AG04450 (cell line): Measurements from ENCODE around the gene ZP2. TPM values are rescaled to one million over a fixed set of nuclear protein-coding genes. Genes with fewer than 3 reads are reported as not detected.

Experiments
- CTCF ChIA-PET: fragments of 300-600, 350-600 bp; formaldehyde crosslinking; extraction: SDS; loops from one replicate; lab custom pipeline; 2022; ENCODE audit warnings: antibody characterized with exemption, inconsistent platforms; lab: Charles Lee
- POLR2A ChIA-PET: fragments of 350-600 bp; formaldehyde crosslinking; extraction: SDS; loops from one replicate; lab custom pipeline; 2021; ENCODE audit warnings: antibody characterized with exemption, inconsistent platforms; lab: Yijun Ruan, JAX
- DNase-seq: peaks from one replicate; pipeline ENCODE4 v3.0.0-alpha.2; 2011; ENCODE audit warnings: low read depth, low spot score
- H3K27ac ChIP-seq: one replicate; pipeline ENCODE4 v1.5.1; 2012; ENCODE audit warnings: low read depth, low read length, control low read depth
- H3K27me3 ChIP-seq: one replicate; pipeline ENCODE4 v1.6.0; 2012; ENCODE audit warnings: low read length; ENCODE audit not compliant: control insufficient read depth, insufficient read depth
- H3K4me3 ChIP-seq: 2 replicates; pipeline ENCODE4 v1.5.1; 2011; ENCODE audit warnings: mild to moderate bottlenecking, low read depth, low read length, control low read depth
- H3K9me3 ChIP-seq: 2 replicates; pipeline ENCODE4 v1.5.1; 2012; ENCODE audit warnings: low read length; ENCODE audit not compliant: control insufficient read depth, insufficient read depth
- polyA plus RNA-seq: library from polyadenylated mRNA; depleted of rRNA; stranded (reverse); fragments of >200 nt; gene quantifications from 2 replicates; pipeline ENCODE4 v1.2.3, GENCODE V29; 2011
- TF ChIP-seq, protein P1 (sequence below): IDR thresholded peaks from 2 replicates; pipeline ENCODE4 v1.5.1; 2011; ENCODE audit warnings: low read depth, low read length, control low read depth, inconsistent platforms

Gene ZP2
- polyA plus RNA-seq, 1 experiment, result not detected

DNA sequence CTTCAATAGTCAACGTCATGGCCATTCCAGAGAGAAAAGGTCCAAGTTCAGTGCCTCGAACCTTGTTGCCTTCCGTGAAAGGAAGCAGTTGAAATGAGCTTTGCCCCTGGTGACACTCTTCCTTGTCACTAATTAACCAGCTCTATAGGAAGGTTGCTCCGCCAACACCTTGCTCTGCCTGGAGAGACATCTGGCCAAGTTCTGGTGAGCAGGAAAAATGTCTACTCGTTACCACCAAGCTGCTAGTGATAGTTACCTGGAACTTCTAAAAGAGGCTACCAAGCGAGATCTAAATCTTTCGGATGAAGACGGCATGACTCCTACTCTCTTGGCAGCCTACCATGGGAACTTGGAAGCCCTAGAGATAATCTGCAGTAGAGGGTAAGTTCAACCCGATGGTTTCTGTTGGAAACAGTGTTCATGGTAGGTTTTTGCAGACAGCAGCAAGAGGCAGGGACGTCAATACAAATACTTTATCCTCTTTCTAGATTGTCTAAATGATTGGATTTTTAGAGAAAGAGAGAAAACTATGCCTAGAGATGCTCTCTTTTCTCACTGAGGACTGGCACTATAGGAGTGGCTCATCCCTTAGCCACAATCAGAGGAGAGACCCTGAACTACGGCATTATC is 22.3 kb upstream of the ZP2 start, which contains the start of gene ANKS4B:
Gene ANKS4B, plus strand, starts transcription at position 179 of the 630 bp plus-strand sequence. Its CDS starts 39 bp downstream, at position 218.
- CTCF ChIA-PET, result no interaction called here
- no peak within 1 kb of the TSS for H3K4me3 ChIP-seq
- TF ChIP-seq, protein P1, sequence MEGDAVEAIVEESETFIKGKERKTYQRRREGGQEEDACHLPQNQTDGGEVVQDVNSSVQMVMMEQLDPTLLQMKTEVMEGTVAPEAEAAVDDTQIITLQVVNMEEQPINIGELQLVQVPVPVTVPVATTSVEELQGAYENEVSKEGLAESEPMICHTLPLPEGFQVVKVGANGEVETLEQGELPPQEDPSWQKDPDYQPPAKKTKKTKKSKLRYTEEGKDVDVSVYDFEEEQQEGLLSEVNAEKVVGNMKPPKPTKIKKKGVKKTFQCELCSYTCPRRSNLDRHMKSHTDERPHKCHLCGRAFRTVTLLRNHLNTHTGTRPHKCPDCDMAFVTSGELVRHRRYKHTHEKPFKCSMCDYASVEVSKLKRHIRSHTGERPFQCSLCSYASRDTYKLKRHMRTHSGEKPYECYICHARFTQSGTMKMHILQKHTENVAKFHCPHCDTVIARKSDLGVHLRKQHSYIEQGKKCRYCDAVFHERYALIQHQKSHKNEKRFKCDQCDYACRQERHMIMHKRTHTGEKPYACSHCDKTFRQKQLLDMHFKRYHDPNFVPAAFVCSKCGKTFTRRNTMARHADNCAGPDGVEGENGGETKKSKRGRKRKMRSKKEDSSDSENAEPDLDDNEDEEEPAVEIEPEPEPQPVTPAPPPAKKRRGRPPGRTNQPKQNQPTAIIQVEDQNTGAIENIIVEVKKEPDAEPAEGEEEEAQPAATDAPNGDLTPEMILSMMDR, result no peak
- DNase-seq, result no peak
- POLR2A ChIA-PET, result no interaction called here
- peaks cover 17% of the 10 kb centered on the region for H3K27me3 ChIP-seq
- no peaks in the 10 kb centered on the region for H3K9me3 ChIP-seq
- H3K27ac ChIP-seq, result no peak within 1 kb of the TSS

DNA sequence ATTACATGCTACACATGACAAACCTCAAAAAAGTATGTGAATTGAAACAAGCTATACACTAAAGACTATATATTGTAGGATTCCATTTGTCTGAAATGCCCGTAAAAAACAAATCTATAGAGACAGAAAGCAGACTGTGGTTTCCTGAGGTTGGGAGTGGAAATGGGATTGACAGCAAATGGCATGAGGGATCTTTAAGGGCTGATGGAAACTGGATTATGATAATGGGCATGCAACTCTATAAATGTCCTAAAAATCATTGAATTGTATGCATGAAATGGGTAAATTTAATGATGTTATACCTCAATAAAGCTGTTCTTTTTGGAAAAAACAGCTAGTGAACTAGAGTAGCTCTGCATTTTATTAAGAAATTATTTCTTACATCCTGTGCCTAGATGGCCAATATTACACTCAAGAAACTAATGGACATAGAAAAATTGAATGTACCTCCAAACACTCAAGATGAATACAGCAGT is 21.7 kb upstream of the ZP2 start:
- no peak for DNase-seq
- POLR2A ChIA-PET, result no interaction called here
- H3K4me3 ChIP-seq, result no peak overlapping the region
- peaks cover 17% of the 10 kb centered on the region for H3K27me3 ChIP-seq
- H3K27ac ChIP-seq, result no peak overlapping the region
- TF ChIP-seq, protein P1, result no peak
- CTCF ChIA-PET, result no interaction called here
- no peaks in the 10 kb centered on the region for H3K9me3 ChIP-seq

DNA sequence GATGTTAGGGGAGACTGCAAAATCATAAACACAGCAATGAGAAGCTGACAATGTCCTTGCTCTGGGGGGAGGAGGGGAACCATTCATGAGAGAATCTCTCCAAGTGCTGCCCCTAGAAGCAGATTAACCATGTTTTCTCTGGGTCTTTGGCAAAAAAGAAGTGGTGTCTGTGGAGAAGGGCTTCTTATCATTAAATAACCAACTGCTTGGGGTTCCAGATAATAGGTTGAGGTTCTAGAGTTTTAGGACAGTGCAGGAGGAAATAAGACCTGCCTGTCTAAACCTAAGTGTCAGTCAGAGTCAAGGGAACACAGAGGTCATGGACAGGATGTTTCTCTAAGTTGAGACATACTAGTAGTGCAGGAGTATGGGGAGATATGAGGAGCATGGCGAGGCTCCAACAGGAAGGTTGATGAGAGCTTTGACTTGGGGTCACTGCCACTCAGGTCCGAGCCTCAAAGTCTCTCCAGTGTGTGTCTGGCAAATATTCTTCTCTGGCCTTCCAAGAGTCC is 17.0 kb upstream of the ZP2 start:
- CTCF ChIA-PET, result no interaction called here
- peaks cover 25% of the 10 kb centered on the region for H3K27me3 ChIP-seq
- TF ChIP-seq, protein P1, result no peak
- no peak overlapping the region for H3K27ac ChIP-seq
- POLR2A ChIA-PET, result no interaction called here
- no peak overlapping the region for H3K4me3 ChIP-seq
- DNase-seq, result no peak
- H3K9me3 ChIP-seq, result no peaks in the 10 kb centered on the region

DNA sequence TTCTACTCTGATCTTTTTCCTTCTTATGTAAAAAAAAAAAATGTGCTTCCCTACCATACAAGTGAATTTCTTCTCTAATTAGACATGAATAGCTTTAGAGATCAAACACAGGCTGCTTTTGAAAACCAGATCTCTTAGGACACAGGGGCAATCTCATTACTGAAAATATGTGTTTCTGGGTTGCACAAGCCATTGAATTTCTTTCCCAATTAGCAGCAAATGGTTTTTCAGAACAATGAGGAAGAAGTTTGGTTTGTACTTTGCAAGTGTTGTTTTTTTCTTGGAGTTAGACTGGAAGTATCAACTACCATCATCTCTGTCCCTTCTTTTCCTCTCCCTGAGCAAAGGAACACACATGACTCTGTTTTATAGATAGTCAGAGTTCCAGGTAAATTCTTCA is 16.5 kb upstream of the ZP2 start:
- TF ChIP-seq, protein P1, result no peak
- H3K27me3 ChIP-seq, result peaks cover 26% of the 10 kb centered on the region
- POLR2A ChIA-PET, result no interaction called here
- CTCF ChIA-PET, result no interaction called here
- DNase-seq, result no peak
- H3K27ac ChIP-seq, result no peak overlapping the region
- no peaks in the 10 kb centered on the region for H3K9me3 ChIP-seq
- H3K4me3 ChIP-seq, result no peak overlapping the region

DNA sequence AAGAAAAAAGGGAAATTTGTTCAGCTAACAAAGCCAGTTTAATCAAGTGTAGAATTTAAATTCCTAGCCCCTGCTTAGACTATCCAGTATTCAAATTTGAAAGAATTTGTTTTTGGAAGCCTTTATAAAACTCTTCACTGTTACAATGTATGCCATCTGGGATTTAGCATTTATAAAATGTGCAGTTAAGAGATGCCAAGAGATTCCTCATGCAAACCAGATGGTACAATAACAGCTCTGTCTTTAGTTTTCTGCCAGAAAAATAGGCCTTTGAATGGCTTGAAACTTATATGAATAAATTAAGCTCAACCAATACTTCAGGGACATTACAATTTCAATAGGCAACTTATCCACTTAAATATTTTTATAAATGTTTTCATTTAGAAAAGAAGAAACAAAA is 15.4 kb upstream of the ZP2 start:
- Histone ChIP-seq H3K27me3 (peaks cover 29% of the 10 kb centered on the region), H3K9me3 (no peaks in the 10 kb centered on the region), H3K4me3 (no peak overlapping the region), H3K27ac (no peak overlapping the region)
- ChIA-PET CTCF (no interaction called here), POLR2A (no interaction called here)
- TF ChIP-seq, protein P1, result no peak
- DNase-seq, result no peak
